ENCODE measurements around the gene GUCY2D.

The GUCY2D gene

DNA sequence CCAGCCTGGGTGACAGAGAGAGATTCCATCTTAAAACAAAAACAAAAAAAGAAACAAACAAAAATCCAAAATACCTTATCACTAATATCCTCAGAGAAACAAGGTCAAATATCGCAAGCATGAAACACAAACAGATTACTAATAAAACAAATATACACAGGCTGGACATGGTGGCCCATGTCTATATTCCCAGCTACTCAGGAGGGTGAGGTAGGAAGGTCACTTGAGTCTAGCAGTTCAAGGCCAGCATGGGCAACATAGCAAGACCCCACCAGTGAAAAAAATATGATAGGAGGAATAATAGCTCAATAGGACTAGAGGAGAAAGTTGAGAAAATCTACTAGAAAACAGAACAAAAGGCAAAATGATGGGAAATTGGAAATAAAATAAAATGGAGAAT is 29.5 kb downstream of the GUCY2D start:
- no peaks in the 10 kb centered on the region for H3K9me3 ChIP-seq (ENCODE audit: low read length)
- H3K79me2 ChIP-seq (ENCODE audit: insufficient read depth, low read length): no peaks in the 10 kb centered on the region
- no peaks in the 10 kb centered on the region for H3K36me3 ChIP-seq (ENCODE audit: insufficient read depth, low read length)
- no peaks in the 10 kb centered on the region for H3F3A ChIP-seq (ENCODE audit: insufficient read depth, low read length)
- no peak overlapping the region for H3K4me2 ChIP-seq (ENCODE audit: low read length)
- peaks cover 9% of the 10 kb centered on the region; the same call in 1 of the 2 replicates for H3K27me3 ChIP-seq (ENCODE audit: insufficient read depth, low read length)
- no peak overlapping the region for H3K4me3 ChIP-seq (ENCODE audit: low read depth, low read length, poor library complexity, severe bottlenecking)
- no peaks in the 10 kb centered on the region for H4K20me1 ChIP-seq (ENCODE audit: insufficient read depth, low read length)
- H3K27ac ChIP-seq (ENCODE audit: low read depth, low read length, poor library complexity, severe bottlenecking): no peak overlapping the region
- no peaks in the 10 kb centered on the region for H3K9me2 ChIP-seq (ENCODE audit: low read depth, low read length)
- no peak for TF ChIP-seq EZH2 (IDR thresholded peaks at IDR 0.05; ENCODE audit: borderline replicate concordance, low read length)
- TF ChIP-seq, protein P1, sequence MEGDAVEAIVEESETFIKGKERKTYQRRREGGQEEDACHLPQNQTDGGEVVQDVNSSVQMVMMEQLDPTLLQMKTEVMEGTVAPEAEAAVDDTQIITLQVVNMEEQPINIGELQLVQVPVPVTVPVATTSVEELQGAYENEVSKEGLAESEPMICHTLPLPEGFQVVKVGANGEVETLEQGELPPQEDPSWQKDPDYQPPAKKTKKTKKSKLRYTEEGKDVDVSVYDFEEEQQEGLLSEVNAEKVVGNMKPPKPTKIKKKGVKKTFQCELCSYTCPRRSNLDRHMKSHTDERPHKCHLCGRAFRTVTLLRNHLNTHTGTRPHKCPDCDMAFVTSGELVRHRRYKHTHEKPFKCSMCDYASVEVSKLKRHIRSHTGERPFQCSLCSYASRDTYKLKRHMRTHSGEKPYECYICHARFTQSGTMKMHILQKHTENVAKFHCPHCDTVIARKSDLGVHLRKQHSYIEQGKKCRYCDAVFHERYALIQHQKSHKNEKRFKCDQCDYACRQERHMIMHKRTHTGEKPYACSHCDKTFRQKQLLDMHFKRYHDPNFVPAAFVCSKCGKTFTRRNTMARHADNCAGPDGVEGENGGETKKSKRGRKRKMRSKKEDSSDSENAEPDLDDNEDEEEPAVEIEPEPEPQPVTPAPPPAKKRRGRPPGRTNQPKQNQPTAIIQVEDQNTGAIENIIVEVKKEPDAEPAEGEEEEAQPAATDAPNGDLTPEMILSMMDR (IDR thresholded peaks at IDR 0.05; ENCODE audit: low read length): no peak
- no peaks in the 10 kb centered on the region for H3K4me1 ChIP-seq (ENCODE audit: insufficient read depth, low read length, severe bottlenecking)
- H3K9ac ChIP-seq (ENCODE audit: low read length): no peak overlapping the region
- H2AFZ ChIP-seq (ENCODE audit: low read length): no peak overlapping the region

DNA sequence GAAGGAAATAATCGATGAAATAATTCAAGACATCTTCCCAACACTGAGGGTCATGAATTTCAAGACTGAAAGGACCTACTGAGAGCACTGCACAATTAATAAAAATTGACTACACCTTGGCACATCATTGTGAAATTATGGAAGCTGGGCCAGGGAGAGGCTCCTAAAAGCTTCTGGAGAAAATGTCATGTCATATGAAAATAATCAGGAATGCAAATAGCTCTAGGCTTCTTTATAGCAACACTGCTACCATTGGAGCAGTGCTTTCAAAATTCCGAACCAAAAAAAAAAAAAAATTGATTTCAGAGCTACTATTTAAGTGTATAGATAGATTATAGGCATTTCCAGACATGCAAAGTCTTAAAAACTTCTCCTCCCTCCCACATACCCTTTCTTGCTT is 30.0 kb downstream of the GUCY2D start:
- H3K27ac ChIP-seq (ENCODE audit: low read depth, low read length, poor library complexity, severe bottlenecking): no peak overlapping the region
- no peak for TF ChIP-seq EZH2 (IDR thresholded peaks at IDR 0.05; ENCODE audit: borderline replicate concordance, low read length)
- TF ChIP-seq, protein P1 (IDR thresholded peaks at IDR 0.05; ENCODE audit: low read length): no peak
- H3K9me3 ChIP-seq (ENCODE audit: low read length): no peaks in the 10 kb centered on the region
- H3K9me2 ChIP-seq (ENCODE audit: low read depth, low read length): no peaks in the 10 kb centered on the region
- no peak overlapping the region for H2AFZ ChIP-seq (ENCODE audit: low read length)
- H3K4me2 ChIP-seq (ENCODE audit: low read length): no peak overlapping the region
- no peaks in the 10 kb centered on the region for H3K36me3 ChIP-seq (ENCODE audit: insufficient read depth, low read length)
- no peak overlapping the region for H3K9ac ChIP-seq (ENCODE audit: low read length)
- H3K79me2 ChIP-seq (ENCODE audit: insufficient read depth, low read length): no peaks in the 10 kb centered on the region
- H3K4me1 ChIP-seq (ENCODE audit: insufficient read depth, low read length, severe bottlenecking): no peaks in the 10 kb centered on the region
- H3K4me3 ChIP-seq (ENCODE audit: low read depth, low read length, poor library complexity, severe bottlenecking): no peak overlapping the region
- H3F3A ChIP-seq (ENCODE audit: insufficient read depth, low read length): no peaks in the 10 kb centered on the region
- H4K20me1 ChIP-seq (ENCODE audit: insufficient read depth, low read length): no peaks in the 10 kb centered on the region
- H3K27me3 ChIP-seq (ENCODE audit: insufficient read depth, low read length): peaks cover 9% of the 10 kb centered on the region; the same call in 1 of the 2 replicates

DNA sequence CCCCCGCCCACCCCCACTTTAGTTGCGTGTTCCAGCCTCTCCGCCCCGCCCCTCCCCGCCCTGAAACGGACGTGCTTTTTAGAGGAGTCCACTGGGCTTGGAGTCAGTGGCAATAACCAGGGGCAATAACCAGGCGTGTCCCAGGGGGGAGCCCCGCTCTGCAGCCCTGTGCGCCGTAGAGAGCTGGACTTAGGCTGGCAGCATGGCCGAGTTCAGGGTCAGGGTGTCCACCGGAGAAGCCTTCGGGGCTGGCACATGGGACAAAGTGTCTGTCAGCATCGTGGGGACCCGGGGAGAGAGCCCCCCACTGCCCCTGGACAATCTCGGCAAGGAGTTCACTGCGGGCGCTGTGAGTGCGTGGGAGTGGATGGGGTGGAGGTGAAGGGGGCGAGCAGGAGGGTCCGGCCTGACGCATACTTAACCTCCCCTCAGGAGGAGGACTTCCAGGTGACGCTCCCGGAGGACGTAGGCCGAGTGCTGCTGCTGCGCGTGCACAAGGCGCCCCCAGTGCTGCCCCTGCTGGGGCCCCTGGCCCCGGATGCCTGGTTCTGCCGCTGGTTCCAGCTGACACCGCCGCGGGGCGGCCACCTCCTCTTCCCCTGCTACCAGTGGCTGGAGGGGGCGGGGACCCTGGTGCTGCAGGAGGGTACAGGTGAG is 36.7 kb downstream of the GUCY2D start, which contains the start of gene ALOX15B:
ALOX15B (plus strand) TSS at position 106 of the 657 bp plus-strand sequence; CDS start at position 203, 97 bp downstream.
- Histone ChIP-seq H4K20me1 (ENCODE audit: insufficient read depth, low read length) (no peaks in the 10 kb centered on the region), H3K27me3 (ENCODE audit: insufficient read depth, low read length) (0 out of 2 replicates have a peak, but pooled peaks cover 3% of the 10 kb centered on the region), H3K27ac (ENCODE audit: low read depth, low read length, poor library complexity, severe bottlenecking) (no peak within 1 kb of the TSS), H3K4me3 (ENCODE audit: low read depth, low read length, poor library complexity, severe bottlenecking) (no peak within 1 kb of the TSS), H3K4me1 (ENCODE audit: insufficient read depth, low read length, severe bottlenecking) (no peaks in the 10 kb centered on the region), H2AFZ (ENCODE audit: low read length) (no peak within 1 kb of the TSS), H3K9ac (ENCODE audit: low read length) (no peak within 1 kb of the TSS), H3K36me3 (ENCODE audit: insufficient read depth, low read length) (no peaks in the 10 kb centered on the region; the same call in 1 of the 2 replicates), H3K9me3 (ENCODE audit: low read length) (no peaks in the 10 kb centered on the region), H3K4me2 (ENCODE audit: low read length) (no peak within 1 kb of the TSS), H3K79me2 (ENCODE audit: insufficient read depth, low read length) (no peaks in the 10 kb centered on the region), H3F3A (ENCODE audit: insufficient read depth, low read length) (no peaks in the 10 kb centered on the region), H3K9me2 (ENCODE audit: low read depth, low read length) (no peaks in the 10 kb centered on the region)
- TF ChIP-seq EZH2 (IDR thresholded peaks at IDR 0.05; ENCODE audit: borderline replicate concordance, low read length): no peak
- TF ChIP-seq, protein P1 (IDR thresholded peaks at IDR 0.05; ENCODE audit: low read length): no peak
